A549 (cell line): Measurements from ENCODE around the gene CIDEB. TPM values are rescaled to one million over a fixed set of nuclear protein-coding genes. Genes with fewer than 3 reads are reported as not detected.
A peak's percentile ranks its signal among the peaks of the same experiment; 100 is the strongest.

Experiments
- ATAC-seq, 2 experiments: fragments of 200-7000 bp in 1 of 2; fragments of >200 bp in 1 of 2; cut with Nextera tagmentation in 1 of 2; cut with Tn5 transposase in 1 of 2; 3 replicates each; pipeline versions ENCODE4 v1.8.0 to v1.9.1; 2018 to 2020; ENCODE audit warnings: mild to moderate bottlenecking in 1 of 2, moderate library complexity in 1 of 2
- CTCF ChIA-PET: fragments of 300-600 bp; sonication (Branson Sonifier 250); formaldehyde crosslinking; extraction: SDS; loops from one replicate; lab custom pipeline; 2021; ENCODE audit warnings: antibody characterized with exemption, inconsistent platforms; lab: Yijun Ruan, JAX
- POLR2A ChIA-PET: fragments of 350-600 bp; formaldehyde crosslinking; extraction: SDS; loops from one replicate; lab custom pipeline; 2021; ENCODE audit warnings: antibody characterized with exemption, inconsistent platforms; lab: Yijun Ruan, JAX
- DNase-seq, 2 experiments: peaks; one replicate each; pipeline versions ENCODE4 v3.0.0 to v3.0.0-alpha.2; 2011 to 2016; ENCODE audit warnings: low read depth in 1 of 2, low spot score in 1 of 2
- FAIRE-seq: peaks from 2 replicates; lab custom pipeline; 2011; peaks lifted over from hg19 to GRCh38; lab: Jason Lieb, UNC
- H3K27ac ChIP-seq, 2 experiments: fragments of >200 bp; sonication (Bioruptor Twin); formaldehyde crosslinking; 3 replicates each; pipeline ENCODE4 v1.5.1; 2016 to 2017
- H3K4me1 ChIP-seq: fragments of >200 bp; sonication (Bioruptor Twin); formaldehyde crosslinking; 3 replicates; pipeline ENCODE4 v1.6.1; 2016
- H3K4me2 ChIP-seq: fragments of >200 bp; sonication (Bioruptor Twin); formaldehyde crosslinking; 3 replicates; pipeline ENCODE4 v1.6.1; 2016
- H3K4me3 ChIP-seq: fragments of >200 bp; sonication (Bioruptor Twin); formaldehyde crosslinking; 3 replicates; pipeline ENCODE4 v1.5.1; 2016
- H3K9me3 ChIP-seq: fragments of >200 bp; sonication (Bioruptor Twin); formaldehyde crosslinking; 3 replicates; pipeline ENCODE4 v1.6.1; 2016
- BHLHE40 ChIP-seq: IDR thresholded peaks from 2 replicates; pipeline ENCODE4 v1.6.1; 2012; ENCODE audit warnings: low read depth, low read length, inconsistent platforms
- CBX2 ChIP-seq: fragments of 200-600 bp; sonication (generic); IDR thresholded peaks from 2 replicates; pipeline ENCODE4 v1.6.1; 2016; ENCODE audit warnings: low read depth, mild to moderate bottlenecking, borderline replicate concordance
- CEBPB ChIP-seq, 2 experiments: fragments of >200 bp in 1 of 2; sonication (Bioruptor Twin) in 1 of 2; formaldehyde crosslinking in 1 of 2; IDR thresholded peaks; 2 replicates each; pipeline ENCODE4 v1.6.1; 2012 to 2016
- CHD2 ChIP-seq: fragments of 150-350 bp; IDR thresholded peaks from 2 replicates; pipeline ENCODE4 v1.6.1; 2014; ENCODE audit warnings: low read length; ENCODE audit not compliant: partially characterized antibody
- CTCF ChIP-seq: fragments of >200 bp; sonication (Bioruptor Twin); formaldehyde crosslinking; IDR thresholded peaks from 3 replicates; pipeline ENCODE4 v1.5.1; 2016
- EHMT2 ChIP-seq: fragments of 200-600 bp; sonication (generic); IDR thresholded peaks from 2 replicates; pipeline ENCODE4 v1.6.1; 2016; ENCODE audit warnings: antibody characterized with exemption, low read depth, mild to moderate bottlenecking, moderate library complexity
- ESRRA ChIP-seq: fragments of 150-350 bp; IDR thresholded peaks from 2 replicates; pipeline ENCODE4 v1.6.1; 2014; ENCODE audit warnings: mild to moderate bottlenecking, low read length, borderline replicate concordance
- HOXA7 ChIP-seq: fragments of 250-450 bp; sonication (Bioruptor Pico); IDR thresholded peaks from 2 replicates; pipeline ENCODE4 v1.5.0; 2020; ENCODE audit warnings: mild to moderate bottlenecking, moderate library complexity
- HOXB13 ChIP-seq: fragments of 250-450 bp; sonication (Bioruptor Pico); IDR thresholded peaks from 2 replicates; pipeline ENCODE4 v1.5.0; 2020; ENCODE audit warnings: low read depth, mild to moderate bottlenecking, moderate library complexity
- JUN ChIP-seq, 2 experiments: fragments of >200 bp; sonication (Bioruptor Twin); formaldehyde crosslinking; IDR thresholded peaks; 2 replicates in 1 of 2; 3 replicates in 1 of 2; pipeline ENCODE4 v1.6.1; 2016 to 2017
- KDM5A ChIP-seq: fragments of 200-600 bp; sonication (generic); IDR thresholded peaks from 2 replicates; pipeline ENCODE4 v1.6.1; 2016; ENCODE audit warnings: antibody characterized with exemption, mild to moderate bottlenecking
- MAFK ChIP-seq: fragments of 450-650 bp; IDR thresholded peaks from 2 replicates; pipeline ENCODE4 v1.6.1; 2014; ENCODE audit not compliant: partially characterized antibody
- MAX ChIP-seq: IDR thresholded peaks from 2 replicates; pipeline ENCODE4 v1.6.1; 2012
- NFE2L2 ChIP-seq: fragments of 150-350 bp; conservative IDR thresholded peaks from 2 replicates; pipeline ENCODE4 v1.6.1; 2014; ENCODE audit warnings: low read length
- NR3C1 ChIP-seq: fragments of >200 bp; sonication (Bioruptor Twin); formaldehyde crosslinking; IDR thresholded peaks from 3 replicates; pipeline ENCODE4 v1.6.1; 2017
- POLR2A ChIP-seq: IDR thresholded peaks from 2 replicates; pipeline ENCODE4 v1.6.1; 2012; ENCODE audit warnings: mild to moderate bottlenecking, low read length
- RAD21 ChIP-seq, 2 experiments: fragments of >200 bp in 1 of 2; sonication (Bioruptor Twin) in 1 of 2; formaldehyde crosslinking in 1 of 2; IDR thresholded peaks in 1 of 2; conservative IDR thresholded peaks in 1 of 2; 2 replicates in 1 of 2; 3 replicates in 1 of 2; pipeline ENCODE4 v1.6.1; 2012 to 2018; ENCODE audit warnings: inconsistent platforms in 1 of 2
- RARB ChIP-seq: fragments of 250-450 bp; sonication (Bioruptor Pico); IDR thresholded peaks from 2 replicates; pipeline ENCODE4 v1.8.0; 2021; ENCODE audit warnings: mild to moderate bottlenecking, moderate library complexity
- RCOR1 ChIP-seq: fragments of 150-350 bp; IDR thresholded peaks from 2 replicates; pipeline ENCODE4 v1.6.1; 2014; ENCODE audit warnings: antibody characterized with exemption, low read length, low read depth
- RFX5 ChIP-seq: fragments of 450-650 bp; IDR thresholded peaks from 2 replicates; pipeline ENCODE4 v1.7.1; 2014; ENCODE audit warnings: antibody characterized with exemption, mild to moderate bottlenecking, moderate library complexity
- RNF2 ChIP-seq: fragments of 200-600 bp; sonication (generic); IDR thresholded peaks from 2 replicates; pipeline ENCODE4 v1.6.1; 2016; ENCODE audit warnings: low read depth, mild to moderate bottlenecking, antibody characterized with exemption, moderate library complexity, borderline replicate concordance
- SMC3 ChIP-seq: fragments of >200 bp; sonication (Bioruptor Twin); formaldehyde crosslinking; IDR thresholded peaks from 3 replicates; pipeline ENCODE4 v1.6.1; 2018; ENCODE audit warnings: inconsistent platforms
- SREBF2 ChIP-seq: fragments of 450-650 bp; IDR thresholded peaks from 2 replicates; pipeline ENCODE4 v1.6.1; 2014; ENCODE audit warnings: mild to moderate bottlenecking, moderate library complexity
- USF2 ChIP-seq: fragments of 450-650 bp; IDR thresholded peaks from 2 replicates; pipeline ENCODE4 v1.6.1; 2014; ENCODE audit warnings: antibody characterized with exemption
- ZC3H11A ChIP-seq: fragments of 450-650 bp; IDR thresholded peaks from 2 replicates; pipeline ENCODE4 v1.6.1; 2014; ENCODE audit warnings: antibody characterized with exemption, mild to moderate bottlenecking
- ZSCAN20 ChIP-seq: fragments of 250-450 bp; sonication (Bioruptor Pico); IDR thresholded peaks from 2 replicates; pipeline ENCODE4 v1.8.0; 2022; ENCODE audit warnings: mild to moderate bottlenecking, moderate library complexity
- WGBS: methylation state at CpG from one replicate; pipeline ENCODE4 v1.1.6; 2017; ENCODE audit errors: missing lambda C conversion rate; 5-methylcytosine and 5-hydroxymethylcytosine counted together
- polyA plus RNA-seq, 4 experiments: library from polyadenylated mRNA; depleted of rRNA in 3 of 4; stranded (reverse); fragments of >200 nt; fragmentation: RNase III in 1 of 4; extraction: RNeasy Plus Mini Kit Qiagen cat#74134 plus additional on column Dnase treatment in 1 of 4; gene quantifications; 2 replicates in 3 of 4; 3 replicates in 1 of 4; pipeline ENCODE4 v1.2.3, GENCODE V29; 2011 to 2017

The CIDEB gene
- polyA plus RNA-seq, 2 of the 4 experiments (the other 2 are of a cell fraction): 0.31 to 0.79 TPM

GRCh38 chr14:24332268-24332993 lies 24.7 kb upstream of the CIDEB start:
- 46% methylated on average over 53 of the region's 56 CpGs for WGBS
- no peak overlapping the region; the same call in 2 of the 3 replicates for H3K4me3 ChIP-seq

GRCh38 chr14:24331731-24332267 lies 24.0 kb upstream of the CIDEB start:
- 79% methylated on average over 20 of the region's 26 CpGs for WGBS
- H3K27ac ChIP-seq: no peak overlapping the region
- TF ChIP-seq HOXB13 (CRISPR knock-in tag) (no peak), ZC3H11A (no peak), NR3C1 (no peak), RCOR1 (no peak), RAD21 (conservative IDR thresholded peaks at IDR 0.05 in 1 of 2, IDR thresholded peaks at IDR 0.05 in 1 of 2) (no peak), BHLHE40 (no peak), NFE2L2 (no peak), SREBF2 (no peak), KDM5A (no peak), MAFK (no peak), HOXA7 (no peak), POLR2A (no peak)
- DNase-seq (no peak), FAIRE-seq (no peak), ATAC-seq (peak in 1 of 2 experiments; percentile 14; a peak in 3 of 6 replicates)
- peak overlapping the region; percentile 76 for H3K4me2 ChIP-seq
- no peaks in the 10 kb centered on the region for H3K9me3 ChIP-seq
- H3K4me1 ChIP-seq: peaks cover 3% of the 10 kb centered on the region; the same call in 1 of the 3 replicates
- ChIA-PET CTCF (interaction anchor here (0.7 to 46.6 kb wide), 20 partner anchors 9 to 110 kb away, joined by 3 to 1142 read pairs (median 7); partner anchors contain the start of genes CBLN3, CIDEB, KHNYN and LTB4R), POLR2A (interaction anchor here (1.0 to 3.4 kb wide), 3 partner anchors 99 to 110 kb away, joined by 3 to 66 read pairs (median 4); partner anchors contain the start of genes CBLN3, KHNYN and SDR39U1)
- no peak overlapping the region for H3K4me3 ChIP-seq

More at GRCh38 chr14:24332268-24332993, 24.7 kb upstream of the CIDEB start:
- peak; percentile 46 for TF ChIP-seq CTCF
- peak in 1 of 2 experiments; percentile 46; a peak in 3 of 5 replicates for TF ChIP-seq RAD21 (conservative IDR thresholded peaks at IDR 0.05 in 1 of 2, IDR thresholded peaks at IDR 0.05 in 1 of 2)
- peak; percentile 30; the same call in 2 of the 3 replicates for TF ChIP-seq SMC3
- peak; percentile 34; the same call in 1 of the 2 replicates for TF ChIP-seq MAX
- peak in 1 of 2 experiments; percentile 70; a peak in 3 of 4 replicates for TF ChIP-seq CEBPB (IDR thresholded peaks at IDR 0.05)
- TF ChIP-seq CBX2: no peak
- TF ChIP-seq ZSCAN20 (CRISPR knock-in tag): no peak
- Histone ChIP-seq H3K4me1 (peaks cover 3% of the 10 kb centered on the region; the same call in 1 of the 3 replicates), H3K9me3 (no peaks in the 10 kb centered on the region), H3K4me2 (peak overlapping the region; percentile 76), H3K27ac (peak overlapping the region in 1 of 2 experiments; percentile 45; a peak in 1 of 6 replicates)
- no peak for FAIRE-seq
- peak; percentile 71 to 84 for ATAC-seq
- peak; percentile 71 to 93 for DNase-seq
- CTCF ChIA-PET: interaction anchor here (0.7 to 46.6 kb wide), 35 partner anchors 8 to 98 kb away, joined by 3 to 1142 read pairs (median 7); partner anchors contain the start of genes CBLN3, CIDEB, KHNYN and LTB4R
- POLR2A ChIA-PET: interaction anchor here (1.0 to 3.4 kb wide), 5 partner anchors 98 to 110 kb away, joined by 3 to 66 read pairs (median 8); partner anchors contain the start of genes CBLN3, KHNYN and SDR39U1

GRCh38 chr14:24330973-24331674 lies 23.3 kb upstream of the CIDEB start:
- WGBS: 79% methylated on average over 10 of the region's 10 CpGs
- ATAC-seq (no peak), FAIRE-seq (no peak), DNase-seq (no peak)
- TF ChIP-seq ESRRA (no peak), EHMT2 (no peak), ZSCAN20 (CRISPR knock-in tag) (no peak), RCOR1 (no peak), RNF2 (no peak), USF2 (no peak), JUN (IDR thresholded peaks at IDR 0.05) (no peak), RFX5 (no peak), RARB (CRISPR knock-in tag) (no peak), CHD2 (no peak), CEBPB (IDR thresholded peaks at IDR 0.05) (no peak)
- ChIA-PET POLR2A (interaction anchor here (1.0 to 3.4 kb wide), 2 partner anchors 99 to 105 kb away, joined by 3 to 66 read pairs; partner anchors contain the start of genes CBLN3 and KHNYN), CTCF (interaction anchor here (0.8 to 46.6 kb wide), 17 partner anchors 8 to 111 kb away, joined by 3 to 1142 read pairs (median 6); partner anchors contain the start of genes CBLN3, CIDEB, KHNYN and LTB4R)
- Histone ChIP-seq H3K4me1 (peaks cover 3% of the 10 kb centered on the region; the same call in 1 of the 3 replicates), H3K27ac (no peak overlapping the region), H3K4me3 (no peak overlapping the region), H3K9me3 (no peaks in the 10 kb centered on the region), H3K4me2 (no peak overlapping the region)
